ENCODE results near the gene SLC19A1. TPM values are rescaled to one million over a fixed set of nuclear protein-coding genes. Genes with fewer than 3 reads are reported as not detected.

Gene SLC19A1
- total RNA-seq, 1 donor from 2014 or later = 11.0 TPM

GRCh38 chr21:45469273-45470086 is 72.8 kb downstream of the SLC19A1 start:
- no peaks in the 10 kb centered on the region for H3K27me3 Mint-ChIP-seq (ENCODE audit: unreplicated experiment)
- no peaks in the 10 kb centered on the region for H3K9me3 Mint-ChIP-seq (ENCODE audit: unreplicated experiment)
- peak overlapping the region; percentile 95 for H3K27ac Mint-ChIP-seq (ENCODE audit: unreplicated experiment)
- no peak for TF ChIP-seq CTCF (IDR thresholded peaks at IDR 0.05)
- peaks cover 57% of the 10 kb centered on the region for H3K4me1 Mint-ChIP-seq (ENCODE audit: unreplicated experiment)
- peak overlapping the region; percentile 24 for H3K4me3 Mint-ChIP-seq (ENCODE audit: unreplicated experiment)
- peaks cover 15% of the 10 kb centered on the region for H3K36me3 Mint-ChIP-seq (ENCODE audit: unreplicated experiment)
- DNase-seq (ENCODE audit: extremely low spot score, unreplicated experiment) = no peak

GRCh38 chr21:45468971-45469272 is 73.3 kb downstream of the SLC19A1 start:
- peaks cover 53% of the 10 kb centered on the region for H3K4me1 Mint-ChIP-seq (ENCODE audit: unreplicated experiment)
- no peak overlapping the region for H3K4me3 Mint-ChIP-seq (ENCODE audit: unreplicated experiment)
- no peak overlapping the region for H3K27ac Mint-ChIP-seq (ENCODE audit: unreplicated experiment)
- TF ChIP-seq CTCF (IDR thresholded peaks at IDR 0.05) = no peak
- no peak for DNase-seq (ENCODE audit: extremely low spot score, unreplicated experiment)
- H3K27me3 Mint-ChIP-seq (ENCODE audit: unreplicated experiment) = no peaks in the 10 kb centered on the region
- peaks cover 11% of the 10 kb centered on the region for H3K36me3 Mint-ChIP-seq (ENCODE audit: unreplicated experiment)
- H3K9me3 Mint-ChIP-seq (ENCODE audit: unreplicated experiment) = no peaks in the 10 kb centered on the region

- peaks cover 17% of the 10 kb centered on the region for H3K36me3 Mint-ChIP-seq (ENCODE audit: unreplicated experiment)
Observed at GRCh38 chr21:45468051-45468970, 73.9 kb downstream of the SLC19A1 start.

GRCh38 chr21:45467221-45467779 is 74.9 kb downstream of the SLC19A1 start:
- Mint-ChIP-seq H3K4me1 (ENCODE audit: unreplicated experiment) (peaks cover 47% of the 10 kb centered on the region), H3K4me3 (ENCODE audit: unreplicated experiment) (no peak overlapping the region), H3K9me3 (ENCODE audit: unreplicated experiment) (peaks cover 6% of the 10 kb centered on the region), H3K27ac (ENCODE audit: unreplicated experiment) (peak overlapping the region; percentile 31), H3K27me3 (ENCODE audit: unreplicated experiment) (no peaks in the 10 kb centered on the region), H3K36me3 (ENCODE audit: unreplicated experiment) (peaks cover 24% of the 10 kb centered on the region)
- no peak for TF ChIP-seq CTCF (IDR thresholded peaks at IDR 0.05)
- DNase-seq (ENCODE audit: extremely low spot score, unreplicated experiment) = no peak

More at GRCh38 chr21:45468051-45468970, 73.9 kb downstream of the SLC19A1 start:
- Mint-ChIP-seq H3K4me3 (ENCODE audit: unreplicated experiment) (no peak overlapping the region), H3K9me3 (ENCODE audit: unreplicated experiment) (no peaks in the 10 kb centered on the region), H3K27ac (ENCODE audit: unreplicated experiment) (no peak overlapping the region), H3K4me1 (ENCODE audit: unreplicated experiment) (peaks cover 51% of the 10 kb centered on the region), H3K27me3 (ENCODE audit: unreplicated experiment) (no peaks in the 10 kb centered on the region)
- DNase-seq (ENCODE audit: extremely low spot score, unreplicated experiment) = no peak
- no peak for TF ChIP-seq CTCF (IDR thresholded peaks at IDR 0.05)
